Ectodermal cell (in vitro differentiated cells): ENCODE data around the gene ATF4.

ENCODE experiments used
- H3K27ac ChIP-seq: 2 replicates; pipeline ENCODE4 v1.7.0; 2013; ENCODE audit warnings: mild to moderate bottlenecking, low read depth, low read length; ENCODE audit not compliant: insufficient read depth, poor library complexity, severe bottlenecking
- H3K27me3 ChIP-seq: 2 replicates; pipeline ENCODE4 v1.7.0; 2013; ENCODE audit warnings: mild to moderate bottlenecking, low read length; ENCODE audit not compliant: insufficient read depth, control insufficient read depth, poor library complexity, severe bottlenecking
- H3K36me3 ChIP-seq: one replicate; pipeline ENCODE4 v1.7.0; 2013; ENCODE audit warnings: low read length; ENCODE audit not compliant: control insufficient read depth, insufficient read depth
- H3K4me1 ChIP-seq: one replicate; pipeline ENCODE4 v1.7.0; 2013; ENCODE audit warnings: low read length; ENCODE audit not compliant: control insufficient read depth, insufficient read depth
- H3K4me3 ChIP-seq: 2 replicates; pipeline ENCODE4 v1.7.0; 2013; ENCODE audit warnings: low read depth, low read length, control low read depth; ENCODE audit not compliant: insufficient read depth
- H3K9me3 ChIP-seq: 2 replicates; pipeline ENCODE4 v1.7.0; 2013; ENCODE audit warnings: mild to moderate bottlenecking, low read length, moderate library complexity; ENCODE audit not compliant: control insufficient read depth
- WGBS, 2 experiments: methylation state at CpG; one replicate each; pipeline ENCODE4 v1.1.7; 2013; ENCODE audit warnings: missing lambda C conversion rate in 2 of 2; 5-methylcytosine and 5-hydroxymethylcytosine counted together

Gene ATF4

GRCh38 chr22:39528080-39528661, 7.8 kb downstream of the ATF4 start:
- Histone ChIP-seq H3K27me3 (no peaks in the 10 kb centered on the region), H3K4me3 (no peak overlapping the region), H3K4me1 (peaks cover 22% of the 10 kb centered on the region), H3K36me3 (peaks cover 17% of the 10 kb centered on the region), H3K9me3 (no peaks in the 10 kb centered on the region), H3K27ac (no peak overlapping the region)
- WGBS, 2 experiments: 82 to 84% methylated on average over 12 of the region's 12 CpGs

- Histone ChIP-seq H3K36me3 (peaks cover 13% of the 10 kb centered on the region), H3K4me1 (peaks cover 19% of the 10 kb centered on the region), H3K27me3 (no peaks in the 10 kb centered on the region), H3K27ac (no peak overlapping the region), H3K9me3 (no peaks in the 10 kb centered on the region), H3K4me3 (no peak overlapping the region)
- WGBS, 2 experiments: 48 to 49% methylated on average over 32 of the region's 32 CpGs
These were observed 8.5 kb downstream of the ATF4 start for GRCh38 chr22:39528681-39529486.

- no peak overlapping the region for H3K4me3 ChIP-seq
- WGBS, 2 experiments: 76% methylated on average over 17 of the region's 17 CpGs
- H3K27ac ChIP-seq: no peak overlapping the region
- H3K9me3 ChIP-seq: no peaks in the 10 kb centered on the region
- H3K4me1 ChIP-seq: peaks cover 19% of the 10 kb centered on the region
- peaks cover 13% of the 10 kb centered on the region for H3K36me3 ChIP-seq
- no peaks in the 10 kb centered on the region for H3K27me3 ChIP-seq
These were observed 9.1 kb downstream of the ATF4 start for GRCh38 chr22:39529487-39529851.

DNA sequence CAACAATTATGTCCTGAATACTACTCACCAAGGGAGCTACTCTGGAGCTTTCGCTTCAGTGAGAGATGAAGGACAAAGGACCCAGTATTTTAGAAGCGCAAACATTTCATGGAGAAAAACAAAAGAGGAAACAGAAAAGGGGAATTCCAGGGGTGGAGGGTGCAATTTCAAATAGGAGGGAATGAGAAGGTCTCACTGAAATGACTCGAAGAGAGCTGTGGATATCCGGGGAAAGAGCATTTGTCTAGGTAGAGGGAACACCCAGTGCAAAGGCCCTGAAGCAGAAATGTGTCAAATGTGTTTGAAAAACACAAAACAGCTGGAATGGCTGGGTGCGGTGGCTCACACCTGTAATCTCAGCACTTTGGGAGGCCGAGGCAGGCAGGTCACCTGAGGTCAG, 9.8 kb downstream of the ATF4 start:
- WGBS, 2 experiments: 90 to 97% methylated on average over 6 of the region's 6 CpGs
- no peaks in the 10 kb centered on the region for H3K9me3 ChIP-seq
- peaks cover 10% of the 10 kb centered on the region for H3K36me3 ChIP-seq
- H3K4me3 ChIP-seq: no peak overlapping the region
- H3K27me3 ChIP-seq: no peaks in the 10 kb centered on the region
- peaks cover 25% of the 10 kb centered on the region for H3K4me1 ChIP-seq
- H3K27ac ChIP-seq: no peak overlapping the region

GRCh38 chr22:39530692-39531331, 10.4 kb downstream of the ATF4 start:
- 77% methylated on average over 9 of the region's 9 CpGs for WGBS, 2 experiments
- Histone ChIP-seq H3K9me3 (no peaks in the 10 kb centered on the region), H3K27ac (no peak overlapping the region), H3K27me3 (no peaks in the 10 kb centered on the region), H3K36me3 (peaks cover 6% of the 10 kb centered on the region), H3K4me1 (peaks cover 29% of the 10 kb centered on the region), H3K4me3 (no peak overlapping the region)

- 1% methylated on average over 67 of the region's 67 CpGs for WGBS, 2 experiments
- Histone ChIP-seq H3K4me3 (peak within 1 kb of the TSS; percentile 100), H3K27ac (no peak within 1 kb of the TSS), H3K27me3 (no peaks in the 10 kb centered on the region), H3K36me3 (peaks cover 6% of the 10 kb centered on the region), H3K9me3 (no peaks in the 10 kb centered on the region), H3K4me1 (peaks cover 29% of the 10 kb centered on the region)
These were observed 12.1 kb downstream of the ATF4 start, which contains the start of gene RPS19BP1 for GRCh38 chr22:39532215-39533073. Gene RPS19BP1, minus strand, starts transcription at chr22:39532748. Its CDS starts 10 bp downstream, at chr22:39532738.

- WGBS, 2 experiments: 87 to 89% methylated on average over 12 of the region's 12 CpGs
- Histone ChIP-seq H3K4me3 (no peak overlapping the region), H3K27me3 (no peaks in the 10 kb centered on the region), H3K4me1 (peaks cover 24% of the 10 kb centered on the region), H3K9me3 (no peaks in the 10 kb centered on the region), H3K36me3 (peaks cover 6% of the 10 kb centered on the region), H3K27ac (no peak overlapping the region)
These were observed 13.7 kb downstream of the ATF4 start for GRCh38 chr22:39534092-39534506.

GRCh38 chr22:39534591-39535356, 14.4 kb downstream of the ATF4 start:
- Histone ChIP-seq H3K9me3 (no peaks in the 10 kb centered on the region), H3K4me3 (peak overlapping the region; percentile 4)
- WGBS, 2 experiments: 12 to 13% methylated on average over 41 of the region's 41 CpGs

GRCh38 chr22:39535357-39535725, 15.0 kb downstream of the ATF4 start:
- WGBS, 2 experiments: 58% methylated on average over 13 of the region's 13 CpGs
- no peaks in the 10 kb centered on the region for H3K9me3 ChIP-seq
- H3K4me1 ChIP-seq: peaks cover 24% of the 10 kb centered on the region
- H3K36me3 ChIP-seq: peaks cover 6% of the 10 kb centered on the region
- H3K4me3 ChIP-seq: no peak overlapping the region
- no peaks in the 10 kb centered on the region for H3K27me3 ChIP-seq
- no peak overlapping the region for H3K27ac ChIP-seq

More at GRCh38 chr22:39534591-39535356, 14.4 kb downstream of the ATF4 start:
- H3K4me1 ChIP-seq: peaks cover 24% of the 10 kb centered on the region
- no peaks in the 10 kb centered on the region for H3K27me3 ChIP-seq
- no peak overlapping the region for H3K27ac ChIP-seq
- peaks cover 6% of the 10 kb centered on the region for H3K36me3 ChIP-seq
